Subcutaneous adipose tissue (tissue), 4 donors: Measurements from ENCODE around the gene SPRTN. TPM values are rescaled to one million over a fixed set of nuclear protein-coding genes. Genes with fewer than 3 reads are reported as not detected.

Experiments
- total RNA-seq, 4 donors: library from RNA; depleted of rRNA; stranded (reverse); fragments of >200 nt; gene quantifications; one replicate each; pipeline ENCODE4 v1.1.0, GENCODE V29; 2016
- TF ChIP-seq, protein P1 (sequence below): fragments of 450-650 bp; IDR thresholded peaks from one replicate; pipeline ENCODE4 v1.5.1; 2016; ENCODE audit warnings: low read depth, mild to moderate bottlenecking, control low read depth, antibody characterized with exemption, moderate library complexity

SPRTN gene
- total RNA-seq, 4 donors from 2014 or later = 9.4 to 17.6 (median 15.9) TPM

DNA sequence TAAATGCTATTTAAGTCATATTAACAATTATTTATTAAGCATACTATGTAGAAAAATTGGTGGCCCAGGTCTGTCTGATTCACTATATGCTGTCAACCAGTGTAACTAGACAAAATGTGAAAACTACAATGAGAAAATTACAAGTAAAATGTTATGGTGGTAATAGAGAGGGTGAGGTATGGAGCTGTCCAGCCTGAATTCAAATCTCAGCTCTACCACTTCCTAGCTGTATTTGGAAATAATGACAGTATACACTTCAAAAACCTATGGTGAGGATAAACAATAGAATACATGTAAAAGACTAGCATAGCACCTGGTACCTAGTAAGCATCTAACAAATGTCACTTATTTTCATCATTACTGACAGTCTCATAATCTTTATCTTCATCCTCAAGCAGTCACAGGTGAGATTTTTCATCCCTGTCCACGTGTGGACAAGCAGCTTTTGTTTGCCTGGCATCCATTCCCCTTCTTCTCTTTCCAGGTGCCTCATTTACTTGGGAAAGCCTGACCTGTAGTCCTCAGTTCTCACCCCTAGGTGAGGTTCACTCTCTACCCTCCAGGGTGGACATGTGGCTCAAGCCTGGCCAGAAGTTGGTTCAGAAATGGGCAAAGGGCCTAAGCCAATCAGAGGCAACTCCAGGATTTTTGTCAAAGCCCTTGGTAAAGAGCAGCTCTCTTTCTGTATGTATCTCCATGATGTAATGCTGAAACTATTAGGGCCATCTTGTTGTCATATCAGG is 54.5 kb downstream of the SPRTN start:
- TF ChIP-seq, protein P1, sequence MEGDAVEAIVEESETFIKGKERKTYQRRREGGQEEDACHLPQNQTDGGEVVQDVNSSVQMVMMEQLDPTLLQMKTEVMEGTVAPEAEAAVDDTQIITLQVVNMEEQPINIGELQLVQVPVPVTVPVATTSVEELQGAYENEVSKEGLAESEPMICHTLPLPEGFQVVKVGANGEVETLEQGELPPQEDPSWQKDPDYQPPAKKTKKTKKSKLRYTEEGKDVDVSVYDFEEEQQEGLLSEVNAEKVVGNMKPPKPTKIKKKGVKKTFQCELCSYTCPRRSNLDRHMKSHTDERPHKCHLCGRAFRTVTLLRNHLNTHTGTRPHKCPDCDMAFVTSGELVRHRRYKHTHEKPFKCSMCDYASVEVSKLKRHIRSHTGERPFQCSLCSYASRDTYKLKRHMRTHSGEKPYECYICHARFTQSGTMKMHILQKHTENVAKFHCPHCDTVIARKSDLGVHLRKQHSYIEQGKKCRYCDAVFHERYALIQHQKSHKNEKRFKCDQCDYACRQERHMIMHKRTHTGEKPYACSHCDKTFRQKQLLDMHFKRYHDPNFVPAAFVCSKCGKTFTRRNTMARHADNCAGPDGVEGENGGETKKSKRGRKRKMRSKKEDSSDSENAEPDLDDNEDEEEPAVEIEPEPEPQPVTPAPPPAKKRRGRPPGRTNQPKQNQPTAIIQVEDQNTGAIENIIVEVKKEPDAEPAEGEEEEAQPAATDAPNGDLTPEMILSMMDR = no peak

DNA sequence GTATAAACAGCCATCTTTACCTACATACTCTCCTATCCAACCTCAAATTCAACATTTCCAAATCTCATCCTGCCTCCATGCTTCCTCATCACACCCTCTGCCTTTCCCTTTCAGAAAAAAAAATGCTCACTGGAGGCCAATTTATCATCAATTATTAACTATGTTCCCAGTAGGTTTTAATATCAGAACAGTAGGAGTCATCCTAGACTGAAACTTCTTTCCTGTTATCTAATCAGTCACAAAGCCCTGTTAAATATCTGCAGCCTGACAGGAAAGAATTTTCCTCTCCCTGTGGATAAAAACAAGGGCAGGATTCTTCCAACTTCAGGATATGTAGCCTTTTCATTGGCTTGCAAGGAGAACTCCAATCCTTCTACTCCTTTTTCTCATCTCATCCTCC is 55.6 kb downstream of the SPRTN start:
- TF ChIP-seq, protein P1 = no peak

DNA sequence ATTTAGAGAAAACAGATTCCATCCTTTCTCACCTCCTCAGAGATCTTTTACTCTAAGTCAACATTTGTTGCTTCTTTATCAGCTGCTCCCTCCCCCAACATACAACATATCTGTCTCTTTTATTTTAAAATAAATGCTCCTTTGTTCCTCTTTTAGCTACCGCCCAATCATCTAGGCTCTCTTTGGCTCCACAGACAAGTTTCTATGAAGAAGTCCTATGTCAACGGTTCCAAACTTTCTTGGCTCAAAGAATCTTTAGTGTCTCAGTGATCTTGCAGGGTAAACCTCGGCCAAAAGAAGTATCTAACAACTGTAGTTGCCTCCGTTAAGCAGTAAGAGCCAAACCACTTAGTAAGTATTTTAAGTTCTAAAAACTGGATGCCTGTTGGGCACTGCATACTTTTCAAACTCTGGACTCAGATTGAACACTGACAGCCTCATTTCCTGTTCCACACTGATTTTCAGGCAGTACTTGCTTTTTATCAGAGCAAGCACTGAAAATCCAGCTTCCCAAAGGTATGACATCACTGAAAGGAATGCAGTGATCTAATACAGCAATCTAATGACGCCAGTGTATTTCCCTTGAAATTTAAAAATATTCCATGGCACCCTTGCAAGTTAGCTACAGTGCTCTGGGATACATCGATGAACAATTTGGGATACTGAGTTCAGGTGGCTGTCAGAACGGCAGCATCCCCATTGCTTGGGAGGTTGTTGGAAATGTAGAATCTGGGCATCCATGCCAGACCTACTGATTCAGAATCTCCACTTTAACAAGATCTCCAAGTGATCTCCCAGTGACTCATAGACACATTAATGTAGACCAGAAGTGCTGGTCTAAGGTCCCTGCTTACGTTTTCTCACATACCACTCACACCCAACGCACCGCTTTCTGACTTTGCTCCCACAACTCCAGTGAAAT is 57.2 kb downstream of the SPRTN start:
- TF ChIP-seq, protein P1 = no peak

DNA sequence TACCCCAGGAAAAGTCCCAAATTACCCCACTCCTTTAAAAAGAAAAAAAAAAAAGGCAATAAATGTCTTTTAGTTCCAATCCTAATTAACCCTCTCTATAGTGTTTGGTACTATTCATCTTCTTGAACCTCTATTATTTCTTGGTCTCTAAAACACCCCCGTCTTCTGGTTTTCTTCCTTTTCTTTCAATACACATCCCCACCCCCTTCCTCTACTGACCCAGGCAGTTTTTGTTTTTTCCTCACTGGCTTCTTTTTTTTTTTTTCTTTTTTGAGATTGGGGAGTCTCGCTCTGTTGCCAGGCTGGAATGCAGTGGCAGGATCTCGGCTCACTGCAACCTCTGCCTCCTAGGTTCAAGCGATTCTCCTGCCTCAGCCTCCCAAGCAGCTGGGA is 57.9 kb downstream of the SPRTN start:
- TF ChIP-seq, protein P1 = no peak

DNA sequence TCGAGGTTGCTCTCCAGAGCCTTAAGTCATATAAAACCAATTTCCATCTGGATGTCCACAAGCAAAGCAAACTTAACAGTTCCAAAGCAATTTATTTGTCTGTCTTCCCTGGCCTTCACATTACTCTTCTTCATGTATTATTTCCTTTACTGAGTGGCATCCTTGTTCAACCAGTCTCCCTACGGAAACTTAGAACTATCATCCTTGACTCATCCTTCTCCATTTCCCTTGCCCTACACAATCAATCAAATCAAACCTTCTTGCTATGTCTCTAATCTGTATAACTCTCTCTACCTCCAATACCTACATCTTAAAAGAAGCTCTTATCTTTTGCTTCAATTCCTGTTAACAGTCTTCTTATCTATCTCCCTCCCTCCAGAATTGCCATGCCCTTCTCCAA is 58.5 kb downstream of the SPRTN start:
- TF ChIP-seq, protein P1 = no peak

DNA sequence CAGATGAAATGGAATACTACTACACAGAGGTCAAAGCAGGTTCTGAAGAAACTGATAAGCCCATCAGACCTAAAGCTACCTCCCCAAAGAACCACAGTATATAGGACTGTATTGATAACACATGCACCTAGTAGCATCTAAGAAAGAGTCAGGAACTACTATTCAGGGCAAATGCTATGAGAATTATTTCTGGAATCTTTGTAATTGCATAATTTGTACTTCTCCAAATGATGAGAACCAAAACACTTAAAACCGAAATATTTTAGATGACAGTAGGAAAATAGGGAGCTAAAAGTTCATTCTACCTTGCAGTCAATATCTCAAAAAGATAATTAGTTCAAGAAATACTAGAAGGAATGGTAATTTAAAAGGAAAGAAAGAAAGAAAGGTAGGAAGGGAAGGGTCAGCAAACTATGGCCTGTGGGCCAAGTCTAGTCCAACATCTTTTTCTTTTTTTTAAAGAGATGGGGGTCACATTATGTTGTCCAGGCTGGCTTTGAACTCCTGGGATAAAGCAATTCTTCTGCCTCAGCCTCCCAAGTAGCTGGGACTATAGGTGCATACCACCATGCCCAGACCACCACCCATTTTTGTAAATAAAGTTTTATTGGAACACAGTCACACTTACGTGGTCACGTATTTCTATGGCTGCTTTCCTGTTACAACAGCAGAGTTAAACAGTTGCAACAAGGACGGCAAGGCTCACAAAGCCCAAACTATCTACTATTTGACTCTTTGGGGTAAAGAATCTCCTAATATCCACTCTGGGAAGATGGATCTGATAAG is 60.0 kb downstream of the SPRTN start:
- TF ChIP-seq, protein P1 = no peak

DNA sequence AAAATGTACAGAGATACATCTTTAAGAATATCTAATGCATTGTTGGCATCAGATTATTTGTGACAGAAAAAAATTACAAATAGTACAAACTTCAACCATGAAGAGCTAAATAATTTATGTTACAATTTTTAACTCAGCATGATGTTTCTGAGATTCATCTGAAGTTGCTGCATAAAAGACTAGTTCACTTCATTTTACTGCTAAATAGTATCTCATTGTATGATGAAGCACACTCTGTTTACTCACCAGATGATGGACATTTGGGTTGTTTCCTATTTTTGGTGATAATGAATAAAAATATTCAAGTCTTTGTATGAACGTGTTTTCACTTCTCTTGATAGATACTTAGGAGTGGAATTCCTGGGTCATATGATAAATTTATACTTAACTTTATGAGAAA is 63.4 kb downstream of the SPRTN start:
- TF ChIP-seq, protein P1 = no peak
